H1 (cell line): ENCODE results near the gene ADGRG7. TPM values are rescaled to one million over a fixed set of nuclear protein-coding genes. Genes with fewer than 3 reads are reported as not detected.

Source experiments
- CTCF ChIA-PET: fragments of 300-600 bp; sonication (Branson Sonifier 250); formaldehyde crosslinking; loops from one replicate; lab custom pipeline; 2021; ENCODE audit not compliant: partially characterized antibody; lab: Charles Lee
- POLR2A ChIA-PET: fragments of 300-600 bp; sonication (Branson Sonifier 250); formaldehyde crosslinking; loops from one replicate; lab custom pipeline; 2021; ENCODE audit warnings: inconsistent platforms; ENCODE audit not compliant: partially characterized antibody; lab: Charles Lee
- DNase-seq, 2 experiments: peaks; one replicate each; pipeline versions ENCODE4 v3.0.0 to v3.0.0-alpha.2; 2010 to 2022; ENCODE audit warnings: low spot score in 2 of 2, low read depth in 1 of 2, mixed read lengths in 1 of 2
- FAIRE-seq: peaks from 2 replicates; lab custom pipeline; 2011; peaks lifted over from hg19 to GRCh38; lab: Jason Lieb, UNC
- H2AFZ ChIP-seq: 2 replicates; pipeline ENCODE4 v1.8.1; 2012; ENCODE audit warnings: low read length, inconsistent platforms
- H2AK5ac ChIP-seq: 2 replicates; pipeline ENCODE4 v1.6.1; 2013; ENCODE audit warnings: low read depth, low read length
- H2BK120ac ChIP-seq: replicated peaks from 2 replicates; pipeline ENCODE3; 2013; ENCODE audit warnings: low read depth, low read length, inconsistent platforms
- H2BK12ac ChIP-seq: 2 replicates; pipeline ENCODE4 v1.6.1; 2013; ENCODE audit warnings: low read depth, low read length
- H2BK15ac ChIP-seq: 2 replicates; pipeline ENCODE4 v1.6.1; 2013; ENCODE audit warnings: low read length
- H2BK20ac ChIP-seq: 2 replicates; pipeline ENCODE4 v1.6.1; 2013; ENCODE audit warnings: low read length
- H2BK5ac ChIP-seq: 2 replicates; pipeline ENCODE4 v1.6.1; 2013; ENCODE audit warnings: low read depth, low read length
- H3K14ac ChIP-seq: 2 replicates; pipeline ENCODE4 v1.6.1; 2013; ENCODE audit warnings: inconsistent platforms; ENCODE audit not compliant: insufficient read length
- H3K18ac ChIP-seq: 2 replicates; pipeline ENCODE4 v1.6.1; 2013; ENCODE audit warnings: low read length; ENCODE audit errors: extremely low read depth
- H3K23ac ChIP-seq: 2 replicates; pipeline ENCODE4 v1.6.1; 2013; ENCODE audit warnings: inconsistent platforms; ENCODE audit not compliant: insufficient read length
- H3K23me2 ChIP-seq: 2 replicates; pipeline ENCODE4 v1.6.1; 2013; ENCODE audit warnings: low read depth, low read length
- H3K27ac ChIP-seq: 2 replicates; pipeline ENCODE4 v1.6.1; 2011; ENCODE audit warnings: low read depth, low read length, inconsistent platforms
- H3K27me3 ChIP-seq, 4 experiments: replicated peaks in 1 of 4; 1 replicate in 1 of 4; 2 replicates in 3 of 4; pipeline versions ENCODE4 v1.6.1 to v1.8.1; 2011 to 2013; ENCODE audit warnings: low read length in 3 of 4, mild to moderate bottlenecking in 3 of 4, inconsistent platforms in 2 of 4, mixed read lengths in 2 of 4, moderate library complexity in 1 of 4; ENCODE audit not compliant: control insufficient read depth in 3 of 4, insufficient read depth in 3 of 4; ENCODE audit errors: extremely low read depth in 1 of 4
- H3K36me3 ChIP-seq, 4 experiments: 2 replicates each; pipeline versions ENCODE4 v1.6.1 to v1.8.1; 2011 to 2013; ENCODE audit warnings: mild to moderate bottlenecking in 4 of 4, low read length in 3 of 4, moderate library complexity in 2 of 4, control low read depth in 1 of 4, inconsistent platforms in 1 of 4; ENCODE audit not compliant: insufficient read depth in 4 of 4, control insufficient read depth in 2 of 4
- H3K4ac ChIP-seq: replicated peaks from 2 replicates; pipeline ENCODE3; 2013; ENCODE audit warnings: low read length, low read depth, mixed read lengths, inconsistent platforms; ENCODE audit not compliant: insufficient read length
- H3K4me1 ChIP-seq, 4 experiments: replicated peaks in 1 of 4; 1 replicate in 1 of 4; 2 replicates in 3 of 4; pipeline versions ENCODE4 v1.6.1 to v1.8.1; 2011 to 2013; ENCODE audit warnings: low read length in 3 of 4, inconsistent platforms in 2 of 4, mixed read lengths in 1 of 4; ENCODE audit not compliant: insufficient read depth in 4 of 4, control insufficient read depth in 3 of 4
- H3K4me2 ChIP-seq, 2 experiments: 2 replicates each; pipeline versions ENCODE4 v1.6.1 to v1.8.1; 2011 to 2013; ENCODE audit warnings: low read depth in 2 of 2, low read length in 2 of 2, control low read depth in 1 of 2, inconsistent platforms in 1 of 2, mild to moderate bottlenecking in 1 of 2; ENCODE audit not compliant: insufficient read depth in 1 of 2
- H3K4me3 ChIP-seq, 4 experiments: fragments of 200-600, 300-600 bp in 1 of 4; sonication (generic), shearing (Covaris generic), sonication (Bioruptor Twin) in 1 of 4; 2 replicates each; pipeline versions ENCODE4 v1.5.1 to v1.8.1; 2011 to 2016; ENCODE audit warnings: low read length in 4 of 4, low read depth in 3 of 4, control low read depth in 2 of 4, inconsistent platforms in 2 of 4, mild to moderate bottlenecking in 2 of 4, mixed read lengths in 1 of 4, moderate library complexity in 1 of 4; ENCODE audit not compliant: insufficient read depth in 2 of 4; ENCODE audit errors: extremely low read depth in 1 of 4
- H3K56ac ChIP-seq: replicated peaks from 2 replicates; pipeline ENCODE3; 2013; ENCODE audit warnings: low read depth, mild to moderate bottlenecking, mixed read lengths, low read length, inconsistent platforms; ENCODE audit not compliant: insufficient read length
- H3K79me1 ChIP-seq: 2 replicates; pipeline ENCODE4 v1.6.1; 2013; ENCODE audit warnings: low read depth, low read length, control low read depth
- H3K79me2 ChIP-seq, 2 experiments: 2 replicates each; pipeline versions ENCODE4 v1.6.1 to v1.8.1; 2012 to 2013; ENCODE audit warnings: low read length in 2 of 2, mild to moderate bottlenecking in 2 of 2, inconsistent platforms in 1 of 2; ENCODE audit not compliant: insufficient read depth in 2 of 2, control insufficient read depth in 1 of 2
- H3K9ac ChIP-seq, 4 experiments: replicated peaks in 1 of 4; 1 replicate in 1 of 4; 2 replicates in 3 of 4; pipeline versions ENCODE4 v1.6.1 to v1.8.1; 2011 to 2013; ENCODE audit warnings: low read depth in 3 of 4, low read length in 3 of 4, control low read depth in 2 of 4, mild to moderate bottlenecking in 2 of 4, moderate library complexity in 2 of 4, inconsistent platforms in 1 of 4; ENCODE audit errors: extremely low read depth in 1 of 4
- H3K9me3 ChIP-seq, 2 experiments: 2 replicates each; pipeline versions ENCODE4 v1.6.1 to v1.8.1; 2012 to 2013; ENCODE audit warnings: mild to moderate bottlenecking in 2 of 2, moderate library complexity in 2 of 2, control low read depth in 1 of 2, inconsistent platforms in 1 of 2, low read depth in 1 of 2, low read length in 1 of 2, mixed read lengths in 1 of 2; ENCODE audit not compliant: insufficient read depth in 2 of 2
- H4K20me1 ChIP-seq, 2 experiments: replicated peaks in 1 of 2; 2 replicates each; pipeline versions ENCODE3 to v1.8.1; 2011 to 2013; ENCODE audit warnings: inconsistent platforms in 2 of 2, low read length in 2 of 2, mild to moderate bottlenecking in 1 of 2; ENCODE audit not compliant: insufficient read depth in 2 of 2, control insufficient read depth in 1 of 2
- H4K5ac ChIP-seq: 2 replicates; pipeline ENCODE4 v1.6.1; 2013; ENCODE audit warnings: low read length, low read depth, mixed read lengths, inconsistent platforms; ENCODE audit not compliant: insufficient read length
- H4K8ac ChIP-seq: 2 replicates; pipeline ENCODE4 v1.8.0; 2013; ENCODE audit warnings: mild to moderate bottlenecking, moderate library complexity, low read length, inconsistent platforms; ENCODE audit not compliant: insufficient read depth; ENCODE audit errors: extremely low read depth
- H4K91ac ChIP-seq: replicated peaks from 2 replicates; pipeline ENCODE3; 2013; ENCODE audit warnings: low read length, mixed read lengths, inconsistent platforms; ENCODE audit not compliant: insufficient read length
- BRCA1 ChIP-seq: IDR thresholded peaks from 2 replicates; pipeline ENCODE4 v1.6.1; 2012; ENCODE audit warnings: low read depth, low read length, improper control_type of control experiment
- CEBPB ChIP-seq: IDR thresholded peaks from 2 replicates; pipeline ENCODE4 v1.6.1; 2012; ENCODE audit warnings: low read depth, low read length
- JUN ChIP-seq: IDR thresholded peaks from 2 replicates; pipeline ENCODE4 v1.6.1; 2011; ENCODE audit warnings: low read depth, mild to moderate bottlenecking, improper control_type of control experiment, low read length
- KDM4A ChIP-seq: IDR thresholded peaks from one replicate; pipeline ENCODE4 v1.7.1; 2012; ENCODE audit warnings: low read depth, mild to moderate bottlenecking, moderate library complexity, low read length, inconsistent platforms; ENCODE audit not compliant: severe bottlenecking
- KDM5A ChIP-seq: fragments of 200-600 bp; IDR thresholded peaks from 2 replicates; pipeline ENCODE4 v1.7.1; 2012; ENCODE audit warnings: mild to moderate bottlenecking, low read length, inconsistent platforms, mixed read lengths
- PHF8 ChIP-seq: fragments of 200-600 bp; sonication (generic); conservative IDR thresholded peaks from 2 replicates; pipeline ENCODE4 v1.7.1; 2012; ENCODE audit warnings: low read depth, mild to moderate bottlenecking, inconsistent platforms, low read length, moderate library complexity
- TBP ChIP-seq: IDR thresholded peaks from 2 replicates; pipeline ENCODE4 v1.6.1; 2011; ENCODE audit warnings: low read depth, low read length, improper control_type of control experiment
- WGBS, 2 experiments: shearing (Covaris generic) in 1 of 2; methylation state at CpG; one replicate each; pipeline versions ENCODE4 v1.1.6 to v1.1.7; 2013 to 2015; ENCODE audit warnings: low lambda C conversion rate in 2 of 2, mixed read lengths in 2 of 2, inconsistent platforms in 1 of 2, low coverage in 1 of 2, missing lambda C conversion rate in 1 of 2; ENCODE audit not compliant: insufficient replicate concordance in 2 of 2, insufficient coverage in 1 of 2, insufficient read length in 1 of 2; ENCODE audit errors: extremely low coverage in 1 of 2, missing lambda C conversion rate in 1 of 2; 5-methylcytosine and 5-hydroxymethylcytosine counted together
- polyA plus RNA-seq, 7 experiments: library from polyadenylated mRNA; depleted of rRNA in 3 of 7; stranded (reverse) in 5 of 7; unstranded in 2 of 7; fragments of >200 nt in 5 of 7; fragments of 200-250 nt in 2 of 7; gene quantifications; 1 replicate in 5 of 7; 2 replicates in 1 of 7; 4 replicates in 1 of 7; pipeline versions ENCODE4 v1.2.1 to v1.2.3, GENCODE V29; 2011 to 2013; ENCODE audit warnings: missing spikeins in 2 of 7, mixed read lengths in 2 of 7
- total RNA-seq: library from RNA; stranded (reverse); fragmentation: NEBNext Ultra II Directional; extraction: Animal tissue kit (Norgen Biotek cat#: 25700); gene quantifications from 2 replicates; pipeline ENCODE4 v1.2.1, GENCODE V29; 2021
- TF ChIP-seq, protein P1 (sequence below): IDR thresholded peaks from 2 replicates; pipeline ENCODE4 v1.6.1; 2012; ENCODE audit warnings: low read length, inconsistent platforms

The ADGRG7 gene
- total and polyA plus RNA-seq, 2 of the 8 experiments (the other 6 are each of a cell fraction or from before 2014, with no cell fraction given): not detected

DNA sequence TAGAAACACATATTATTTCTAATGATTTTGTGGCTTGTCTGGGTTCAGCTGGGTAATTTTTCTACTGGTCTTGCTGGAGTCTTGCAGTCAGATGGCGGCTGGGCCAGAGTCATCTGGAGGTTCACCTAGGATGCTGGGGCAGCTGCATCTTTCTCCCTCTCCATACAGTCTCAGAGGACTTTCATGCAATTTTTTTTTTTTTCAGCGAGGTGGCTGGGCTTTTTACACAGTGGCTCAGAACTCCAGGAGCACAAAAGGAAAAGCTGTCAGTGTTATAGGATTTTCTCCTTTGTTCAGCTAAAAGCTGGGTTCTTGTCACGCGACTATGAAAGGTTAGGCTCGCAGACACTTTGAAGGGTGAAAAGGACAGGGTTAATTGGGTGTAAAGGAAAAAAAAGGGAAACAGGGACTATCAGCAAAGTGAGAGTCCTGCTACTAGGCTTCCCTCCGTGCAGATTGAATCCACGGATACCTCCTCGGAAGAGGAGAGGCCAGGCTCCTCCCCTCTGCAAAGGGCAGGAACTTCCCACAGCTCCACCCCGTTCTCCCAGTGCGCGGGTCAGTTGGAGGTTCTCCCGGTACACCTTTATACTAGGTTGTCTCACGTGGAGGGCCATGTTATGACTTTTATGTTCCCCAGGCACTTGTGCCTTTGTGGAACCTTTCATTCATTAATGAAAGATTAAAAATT lies 44.3 kb downstream of the ADGRG7 start:
- peak overlapping the region; percentile 88 for H2AFZ ChIP-seq

More for the DNA sequence above, 44.3 kb downstream of the ADGRG7 start:
- no peak overlapping the region for H3K56ac ChIP-seq
- WGBS, 2 experiments: 78% methylated on average over 13 of the region's 13 CpGs; no CpG with 5 or more reads in 1 of the 2 experiments
- H3K23ac ChIP-seq: no peak overlapping the region
- no peak overlapping the region for H3K27ac ChIP-seq
- H3K4me2 ChIP-seq: no peak overlapping the region
- H2BK20ac ChIP-seq: no peak overlapping the region
- no peaks in the 10 kb centered on the region for H3K9me3 ChIP-seq
- H2BK120ac ChIP-seq: no peak overlapping the region
- TF ChIP-seq BRCA1 (no peak), JUN (no peak), CEBPB (no peak), PHF8 (no peak), TBP (no peak), KDM4A (no peak), KDM5A (no peak)
- TF ChIP-seq, protein P1, sequence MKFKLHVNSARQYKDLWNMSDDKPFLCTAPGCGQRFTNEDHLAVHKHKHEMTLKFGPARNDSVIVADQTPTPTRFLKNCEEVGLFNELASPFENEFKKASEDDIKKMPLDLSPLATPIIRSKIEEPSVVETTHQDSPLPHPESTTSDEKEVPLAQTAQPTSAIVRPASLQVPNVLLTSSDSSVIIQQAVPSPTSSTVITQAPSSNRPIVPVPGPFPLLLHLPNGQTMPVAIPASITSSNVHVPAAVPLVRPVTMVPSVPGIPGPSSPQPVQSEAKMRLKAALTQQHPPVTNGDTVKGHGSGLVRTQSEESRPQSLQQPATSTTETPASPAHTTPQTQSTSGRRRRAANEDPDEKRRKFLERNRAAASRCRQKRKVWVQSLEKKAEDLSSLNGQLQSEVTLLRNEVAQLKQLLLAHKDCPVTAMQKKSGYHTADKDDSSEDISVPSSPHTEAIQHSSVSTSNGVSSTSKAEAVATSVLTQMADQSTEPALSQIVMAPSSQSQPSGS: no peak
- CTCF ChIA-PET: interaction anchor here (1.2 kb wide), 1 partner anchor 64 kb away, joined by 3 read pairs; no protein-coding TSS in a partner anchor
- H3K14ac ChIP-seq: no peak overlapping the region
- no peaks in the 10 kb centered on the region for H3K36me3 ChIP-seq
- no peak overlapping the region for H3K9ac ChIP-seq
- no peak overlapping the region for H3K18ac ChIP-seq
- H3K4me3 ChIP-seq: no peak overlapping the region
- no peak overlapping the region for H2BK5ac ChIP-seq
- H3K23me2 ChIP-seq: peaks cover 1% of the 10 kb centered on the region; the same call in 1 of the 2 replicates
- FAIRE-seq (peak; percentile 52), DNase-seq (no peak)
- H3K4ac ChIP-seq: no peak overlapping the region
- H2BK15ac ChIP-seq: no peak overlapping the region
- no peak overlapping the region for H4K5ac ChIP-seq
- no peaks in the 10 kb centered on the region for H3K27me3 ChIP-seq
- H2BK12ac ChIP-seq: no peak overlapping the region
- H2AK5ac ChIP-seq: no peak overlapping the region
- H3K79me2 ChIP-seq: no peaks in the 10 kb centered on the region
- H4K8ac ChIP-seq: no peak overlapping the region
- POLR2A ChIA-PET: interaction anchor here (0.7 kb wide), 1 partner anchor 57 kb away, joined by 3 read pairs; no protein-coding TSS in a partner anchor
- H4K91ac ChIP-seq: no peak overlapping the region
- H4K20me1 ChIP-seq: no peaks in the 10 kb centered on the region
- no peaks in the 10 kb centered on the region for H3K79me1 ChIP-seq
- H3K4me1 ChIP-seq: no peaks in the 10 kb centered on the region
